AG20443 (cell line): ENCODE results near the gene DOC2B.
"Not testable (repeated sequence)": the region's sequence is repeated elsewhere in the genome, so short reads cannot be mapped to it uniquely, and the experiment has no call there.

ENCODE experiments used
- DNase-seq: peaks from one replicate; pipeline ENCODE4 v3.0.0; 2012; ENCODE audit warnings: low spot score, mixed read lengths

The DOC2B gene

GRCh38 chr17:210402-210801, 29.0 kb upstream of the DOC2B start:
- no peak for DNase-seq

GRCh38 chr17:208429-208828, 27.0 kb upstream of the DOC2B start:
- DNase-seq, result no peak

- DNase-seq, result no peak
Measured at GRCh38 chr17:207775-208174, 26.3 kb upstream of the DOC2B start.

GRCh38 chr17:206941-207560, 25.6 kb upstream of the DOC2B start:
- no peak for DNase-seq

GRCh38 chr17:206484-206883, 25.0 kb upstream of the DOC2B start:
- DNase-seq, result not testable (repeated sequence)

- no peak for DNase-seq
Measured at GRCh38 chr17:205817-206216, 24.4 kb upstream of the DOC2B start.

- DNase-seq, result no peak
Measured at GRCh38 chr17:205148-205669, 23.8 kb upstream of the DOC2B start.

GRCh38 chr17:204427-205147, 23.1 kb upstream of the DOC2B start:
- DNase-seq, result no peak

GRCh38 chr17:202501-202951, 21.1 kb upstream of the DOC2B start:
- DNase-seq, result no peak

GRCh38 chr17:201736-202135, 20.3 kb upstream of the DOC2B start:
- DNase-seq, result not testable (repeated sequence)

GRCh38 chr17:201257-201656, 19.8 kb upstream of the DOC2B start:
- DNase-seq, result not testable (repeated sequence)

GRCh38 chr17:200586-200985, 19.1 kb upstream of the DOC2B start:
- no peak for DNase-seq

GRCh38 chr17:199806-200545, 18.5 kb upstream of the DOC2B start:
- no peak for DNase-seq

GRCh38 chr17:199191-199604, 17.7 kb upstream of the DOC2B start:
- no peak for DNase-seq

- not testable (repeated sequence) for DNase-seq
Measured at GRCh38 chr17:198225-198624, 16.8 kb upstream of the DOC2B start.

- no peak for DNase-seq
Measured at GRCh38 chr17:197352-197751, 15.9 kb upstream of the DOC2B start.

GRCh38 chr17:194828-195602, 13.6 kb upstream of the DOC2B start:
- DNase-seq, result no peak

GRCh38 chr17:193841-194806, 12.7 kb upstream of the DOC2B start:
- no peak for DNase-seq

GRCh38 chr17:193426-193810, 12.0 kb upstream of the DOC2B start:
- no peak for DNase-seq

GRCh38 chr17:192666-193425, 11.4 kb upstream of the DOC2B start:
- no peak for DNase-seq
